Uterus (tissue), 4 donors: ENCODE measurements around the gene TBX20. TPM values are rescaled to one million over a fixed set of nuclear protein-coding genes. Genes with fewer than 3 reads are reported as not detected.

ENCODE experiments used
- DNase-seq, 2 donors: peaks; one replicate each; pipeline ENCODE4 v3.0.0-alpha.2; 2019 to 2020
- H3K27ac ChIP-seq, 2 donors: fragments of 200-600 bp; sonication (generic); 1 replicate in 1 of 2; 2 replicates in 1 of 2; pipeline ENCODE4 v1.5.1; 2016 to 2018
- H3K27me3 ChIP-seq, 2 donors: fragments of 200-600 bp; sonication (generic); one replicate each; pipeline ENCODE4 v1.5.1; 2018 to 2019; ENCODE audit warnings: control low read depth in 1 of 2
- H3K36me3 ChIP-seq, 2 donors: fragments of 200-600 bp; sonication (generic); one replicate each; pipeline ENCODE4 v1.5.1; 2019; ENCODE audit warnings: control low read depth in 1 of 2
- H3K4me1 ChIP-seq, 2 donors: fragments of 200-600 bp; sonication (generic); one replicate each; pipeline ENCODE4 v1.5.1; 2018 to 2019; ENCODE audit warnings: control low read depth in 1 of 2
- H3K4me3 ChIP-seq, 2 donors: fragments of 200-600 bp; sonication (generic); 1 replicate in 1 of 2; 2 replicates in 1 of 2; pipeline ENCODE4 v1.5.1; 2018 to 2019; ENCODE audit warnings: mild to moderate bottlenecking in 1 of 2
- H3K9me3 ChIP-seq, 2 donors: fragments of 200-600 bp; sonication (generic); one replicate each; pipeline ENCODE4 v1.5.1; 2019; ENCODE audit warnings: control low read depth in 1 of 2
- CTCF ChIP-seq, 4 experiments: fragments of 200-600 bp in 2 of 4; fragments of 450-650 bp in 2 of 4; sonication (generic) in 2 of 4; IDR thresholded peaks; one replicate each; pipeline ENCODE4 v1.5.1; 2016 to 2019; ENCODE audit warnings: antibody characterized with exemption in 4 of 4, mild to moderate bottlenecking in 2 of 4, moderate library complexity in 1 of 4
- POLR2A ChIP-seq, 2 donors: fragments of 450-650 bp; IDR thresholded peaks; one replicate each; pipeline ENCODE4 v1.6.1; 2016; ENCODE audit warnings: antibody characterized with exemption in 2 of 2, mild to moderate bottlenecking in 1 of 2, moderate library complexity in 1 of 2
- intact Hi-C: fragments of 100-400 bp; cut with DNase I; formaldehyde crosslinking; loops from one replicate; pipeline ENCODE4 v1.15.1; 2023; ENCODE audit warnings: low total_unique reads
- total RNA-seq, 4 donors: library from RNA; depleted of rRNA in 3 of 4; stranded (reverse); fragments of >200 nt in 3 of 4; gene quantifications; one replicate each; pipeline versions ENCODE4 v1.1.0 to v1.2.4, GENCODE V29; 2014 to 2023
- donor health status: DM: yes; HTN: yes; CAD: no.

Gene TBX20
- under 1 TPM in 1 of 4 donors, not detected in 3; 0.41 TPM for total RNA-seq

- DNase-seq, result no peak
- no peak for TF ChIP-seq POLR2A (IDR thresholded peaks at IDR 0.05)
- TF ChIP-seq CTCF (IDR thresholded peaks at IDR 0.05), result no peak
- Histone ChIP-seq H3K4me1 (peaks cover 0 to 8% of the 10 kb centered on the region in 2 donors), H3K36me3 (no peaks in the 10 kb centered on the region), H3K9me3 (no peaks in the 10 kb centered on the region), H3K4me3 (peak within 1 kb of the TSS in 1 of 2 donors; percentile 9), H3K27ac (no peak within 1 kb of the TSS), H3K27me3 (peaks cover 0 to 90% of the 10 kb centered on the region in 2 donors)
- intact Hi-C loops, result no loop called here
Measured at GRCh38 chr7:35253710-35254495, at the start of gene TBX20. Gene TBX20, minus strand, starts transcription at chr7:35254100. Its CDS starts 480 bp downstream, at chr7:35253620.

- Histone ChIP-seq H3K4me3 (no peak overlapping the region), H3K27me3 (no peaks in the 10 kb centered on the region), H3K27ac (no peak overlapping the region), H3K4me1 (no peaks in the 10 kb centered on the region), H3K36me3 (no peaks in the 10 kb centered on the region), H3K9me3 (no peaks in the 10 kb centered on the region)
- no peak for DNase-seq
- TF ChIP-seq CTCF (IDR thresholded peaks at IDR 0.05), result no peak
- TF ChIP-seq POLR2A (IDR thresholded peaks at IDR 0.05), result no peak
- intact Hi-C loops, result no loop called here
Measured at GRCh38 chr7:35289376-35289775, 35.5 kb upstream of the TBX20 start.

- no peaks in the 10 kb centered on the region for H3K36me3 ChIP-seq
- no peaks in the 10 kb centered on the region for H3K27me3 ChIP-seq
- H3K9me3 ChIP-seq, result no peaks in the 10 kb centered on the region
- H3K4me3 ChIP-seq, result no peak overlapping the region
- H3K4me1 ChIP-seq, result no peaks in the 10 kb centered on the region
- no peak overlapping the region for H3K27ac ChIP-seq
- no peak for TF ChIP-seq CTCF (IDR thresholded peaks at IDR 0.05)
- TF ChIP-seq POLR2A (IDR thresholded peaks at IDR 0.05), result no peak
- DNase-seq, result no peak
- intact Hi-C loops, result no loop called here
Measured at GRCh38 chr7:35286986-35287385, 33.1 kb upstream of the TBX20 start.

GRCh38 chr7:35286422-35286821 is 32.5 kb upstream of the TBX20 start:
- Histone ChIP-seq H3K36me3 (no peaks in the 10 kb centered on the region), H3K9me3 (no peaks in the 10 kb centered on the region), H3K4me1 (no peaks in the 10 kb centered on the region), H3K27ac (no peak overlapping the region), H3K4me3 (no peak overlapping the region), H3K27me3 (no peaks in the 10 kb centered on the region)
- TF ChIP-seq POLR2A (IDR thresholded peaks at IDR 0.05), result no peak
- TF ChIP-seq CTCF (IDR thresholded peaks at IDR 0.05), result no peak
- intact Hi-C loops, result no loop called here
- no peak for DNase-seq

GRCh38 chr7:35285799-35286198 is 31.9 kb upstream of the TBX20 start:
- H3K27me3 ChIP-seq, result no peaks in the 10 kb centered on the region
- no peak for DNase-seq
- H3K36me3 ChIP-seq, result no peaks in the 10 kb centered on the region
- no peak overlapping the region for H3K4me3 ChIP-seq
- H3K9me3 ChIP-seq, result no peaks in the 10 kb centered on the region
- no peaks in the 10 kb centered on the region for H3K4me1 ChIP-seq
- no peak overlapping the region for H3K27ac ChIP-seq
- intact Hi-C loops, result no loop called here
- TF ChIP-seq CTCF (IDR thresholded peaks at IDR 0.05), result no peak
- no peak for TF ChIP-seq POLR2A (IDR thresholded peaks at IDR 0.05)
